ENCODE measurements around the gene RPTOR.

RPTOR gene

GRCh38 chr17:80864751-80865150 is 320.1 kb downstream of the RPTOR start:
- H3K27me3 ChIP-seq (ENCODE audit: insufficient read depth, poor library complexity, severe bottlenecking), result no peaks in the 10 kb centered on the region
- DNase-seq (ENCODE audit: low read depth in 1 of 2, low spot score in 1 of 2), result no peak
- H3K27ac ChIP-seq (replicated peaks), result no peak overlapping the region
- no peak overlapping the region for H3K4me3 ChIP-seq (replicated peaks; ENCODE audit: insufficient read depth, low read length)
- TF ChIP-seq SPI1 (IDR thresholded peaks at IDR 0.05; ENCODE audit: borderline replicate concordance, low read depth) (no peak), GABPA (IDR thresholded peaks at IDR 0.05; ENCODE audit: low read depth) (no peak)

DNA sequence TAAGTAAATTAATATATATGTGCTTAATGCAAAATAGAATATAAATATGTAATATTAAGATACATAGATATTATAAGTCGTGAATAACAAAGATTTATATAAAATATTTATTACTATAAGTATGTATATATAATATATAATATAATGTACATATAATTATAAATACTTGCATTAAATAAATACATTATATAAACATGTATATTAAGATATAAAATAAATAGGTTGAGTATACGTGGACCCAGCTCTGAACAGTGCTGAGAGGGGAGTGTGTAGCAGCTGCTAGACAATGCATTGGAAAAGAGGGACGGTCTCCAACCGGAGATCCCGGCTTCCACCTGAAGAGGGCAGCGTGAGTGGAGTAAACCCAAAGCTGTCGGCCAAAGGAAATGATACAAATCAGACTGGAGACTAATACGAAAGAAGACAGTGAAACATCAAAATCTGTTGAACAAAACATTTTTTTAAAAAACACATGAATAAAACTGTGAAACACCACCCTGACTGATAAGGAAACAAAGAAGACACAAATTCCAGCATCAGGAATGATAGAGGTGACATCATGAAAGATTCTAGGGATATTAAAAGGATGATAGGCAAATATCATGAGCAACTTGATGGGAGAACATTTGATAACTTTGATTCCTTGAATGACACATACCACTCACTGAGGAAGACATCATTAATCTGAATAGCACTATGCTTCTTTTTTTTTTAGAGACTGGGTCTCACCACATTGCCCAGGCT is 321.6 kb downstream of the RPTOR start:
- no peak overlapping the region for H3K4me3 ChIP-seq (replicated peaks; ENCODE audit: insufficient read depth, low read length)
- DNase-seq (ENCODE audit: low read depth in 1 of 2, low spot score in 1 of 2), result peak; percentile 37 to 69
- H3K27ac ChIP-seq (replicated peaks), result no peak overlapping the region
- H3K27me3 ChIP-seq (ENCODE audit: insufficient read depth, poor library complexity, severe bottlenecking), result no peaks in the 10 kb centered on the region
- TF ChIP-seq, protein P1, sequence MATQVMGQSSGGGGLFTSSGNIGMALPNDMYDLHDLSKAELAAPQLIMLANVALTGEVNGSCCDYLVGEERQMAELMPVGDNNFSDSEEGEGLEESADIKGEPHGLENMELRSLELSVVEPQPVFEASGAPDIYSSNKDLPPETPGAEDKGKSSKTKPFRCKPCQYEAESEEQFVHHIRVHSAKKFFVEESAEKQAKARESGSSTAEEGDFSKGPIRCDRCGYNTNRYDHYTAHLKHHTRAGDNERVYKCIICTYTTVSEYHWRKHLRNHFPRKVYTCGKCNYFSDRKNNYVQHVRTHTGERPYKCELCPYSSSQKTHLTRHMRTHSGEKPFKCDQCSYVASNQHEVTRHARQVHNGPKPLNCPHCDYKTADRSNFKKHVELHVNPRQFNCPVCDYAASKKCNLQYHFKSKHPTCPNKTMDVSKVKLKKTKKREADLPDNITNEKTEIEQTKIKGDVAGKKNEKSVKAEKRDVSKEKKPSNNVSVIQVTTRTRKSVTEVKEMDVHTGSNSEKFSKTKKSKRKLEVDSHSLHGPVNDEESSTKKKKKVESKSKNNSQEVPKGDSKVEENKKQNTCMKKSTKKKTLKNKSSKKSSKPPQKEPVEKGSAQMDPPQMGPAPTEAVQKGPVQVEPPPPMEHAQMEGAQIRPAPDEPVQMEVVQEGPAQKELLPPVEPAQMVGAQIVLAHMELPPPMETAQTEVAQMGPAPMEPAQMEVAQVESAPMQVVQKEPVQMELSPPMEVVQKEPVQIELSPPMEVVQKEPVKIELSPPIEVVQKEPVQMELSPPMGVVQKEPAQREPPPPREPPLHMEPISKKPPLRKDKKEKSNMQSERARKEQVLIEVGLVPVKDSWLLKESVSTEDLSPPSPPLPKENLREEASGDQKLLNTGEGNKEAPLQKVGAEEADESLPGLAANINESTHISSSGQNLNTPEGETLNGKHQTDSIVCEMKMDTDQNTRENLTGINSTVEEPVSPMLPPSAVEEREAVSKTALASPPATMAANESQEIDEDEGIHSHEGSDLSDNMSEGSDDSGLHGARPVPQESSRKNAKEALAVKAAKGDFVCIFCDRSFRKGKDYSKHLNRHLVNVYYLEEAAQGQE (IDR thresholded peaks at IDR 0.05; ENCODE audit: insufficient replicate concordance, low read depth), result no peak
- no peak for TF ChIP-seq SPI1 (IDR thresholded peaks at IDR 0.05; ENCODE audit: borderline replicate concordance, low read depth)
- TF ChIP-seq POLR2AphosphoS5 (IDR thresholded peaks at IDR 0.05; ENCODE audit: low read depth), result no peak
- TF ChIP-seq CTCF (IDR thresholded peaks at IDR 0.05; ENCODE audit: insufficient read depth, low read length), result peak; percentile 57

DNA sequence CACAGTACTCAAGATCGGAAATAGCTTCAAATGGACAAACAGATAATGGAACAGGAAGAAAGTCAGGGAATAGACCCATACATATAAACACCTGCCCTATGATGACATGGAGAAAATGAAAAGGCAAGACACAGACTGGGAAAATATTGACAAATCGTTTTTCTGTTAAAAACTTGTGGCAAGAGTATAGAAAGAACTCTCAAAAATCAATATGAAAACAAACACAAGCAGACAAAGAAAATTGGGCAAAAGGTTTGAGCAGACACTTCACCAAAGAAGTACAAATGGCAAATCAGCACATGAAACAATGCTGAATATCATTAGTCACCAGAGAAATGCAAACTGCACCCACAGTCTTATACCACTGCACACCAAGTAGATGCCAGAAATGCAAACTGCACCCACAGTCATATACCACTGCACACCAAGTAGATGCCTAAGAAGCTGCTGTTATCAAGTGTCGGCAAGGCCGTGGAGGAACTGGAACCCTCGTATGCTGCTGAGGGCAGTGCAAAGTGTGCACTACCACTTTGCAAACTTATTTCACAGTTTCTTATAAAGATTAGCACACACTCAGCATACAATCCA is 323.5 kb downstream of the RPTOR start:
- Histone ChIP-seq H3K27ac (replicated peaks) (no peak overlapping the region), H3K27me3 (ENCODE audit: insufficient read depth, poor library complexity, severe bottlenecking) (no peaks in the 10 kb centered on the region), H3K4me3 (replicated peaks; ENCODE audit: insufficient read depth, low read length) (no peak overlapping the region)
- TF ChIP-seq CTCF (IDR thresholded peaks at IDR 0.05; ENCODE audit: insufficient read depth, low read length) (no peak), POLR2AphosphoS5 (IDR thresholded peaks at IDR 0.05; ENCODE audit: low read depth) (no peak), SPI1 (IDR thresholded peaks at IDR 0.05; ENCODE audit: borderline replicate concordance, low read depth) (no peak), GABPA (IDR thresholded peaks at IDR 0.05; ENCODE audit: low read depth) (no peak)
- TF ChIP-seq, protein P1 (IDR thresholded peaks at IDR 0.05; ENCODE audit: insufficient replicate concordance, low read depth), result no peak
- DNase-seq (ENCODE audit: low read depth in 1 of 2, low spot score in 1 of 2), result no peak

DNA sequence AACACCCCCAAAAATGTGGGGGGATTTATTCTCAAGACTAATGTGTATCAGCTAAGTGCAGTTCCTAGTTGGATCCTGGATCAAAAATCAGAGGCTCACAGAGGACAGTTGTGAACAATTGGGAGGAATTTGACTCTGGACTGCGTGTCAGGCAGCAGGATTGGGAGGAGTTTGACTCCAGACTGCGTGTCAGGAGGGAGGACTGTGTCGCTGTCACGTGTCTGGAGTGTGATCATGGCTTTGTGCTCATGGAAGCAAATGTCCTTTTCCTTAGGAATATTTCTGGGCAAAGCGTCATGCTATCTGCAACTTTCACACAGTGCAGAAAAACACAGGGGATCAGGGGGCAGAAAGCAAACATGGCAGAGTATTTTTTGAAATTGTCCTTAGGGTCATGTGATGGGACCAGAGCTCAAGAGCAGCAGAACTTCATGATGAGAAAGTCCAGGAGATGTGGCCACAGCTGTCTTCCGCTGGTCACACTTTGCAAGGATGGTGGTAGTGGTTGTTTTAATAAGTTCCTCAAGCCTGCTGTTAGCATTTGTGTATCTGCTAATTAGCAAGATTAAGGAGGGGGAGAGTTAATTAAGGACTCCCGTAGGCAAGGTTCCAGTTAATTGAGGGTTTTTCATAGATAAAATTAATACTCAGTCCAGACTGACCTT is 325.0 kb downstream of the RPTOR start:
- no peaks in the 10 kb centered on the region for H3K27me3 ChIP-seq (ENCODE audit: insufficient read depth, poor library complexity, severe bottlenecking)
- H3K27ac ChIP-seq (replicated peaks), result no peak overlapping the region
- DNase-seq (ENCODE audit: low read depth in 1 of 2, low spot score in 1 of 2), result no peak

More for the DNA sequence above, 325.0 kb downstream of the RPTOR start:
- TF ChIP-seq, protein P1 (IDR thresholded peaks at IDR 0.05; ENCODE audit: insufficient replicate concordance, low read depth), result no peak
- TF ChIP-seq GABPA (IDR thresholded peaks at IDR 0.05; ENCODE audit: low read depth), result no peak
- TF ChIP-seq SPI1 (IDR thresholded peaks at IDR 0.05; ENCODE audit: borderline replicate concordance, low read depth), result no peak
- no peak for TF ChIP-seq POLR2AphosphoS5 (IDR thresholded peaks at IDR 0.05; ENCODE audit: low read depth)
- no peak overlapping the region for H3K4me3 ChIP-seq (replicated peaks; ENCODE audit: insufficient read depth, low read length)
